ENCODE data around the gene IKZF3. TPM values are rescaled to one million over a fixed set of nuclear protein-coding genes. Genes with fewer than 3 reads are reported as not detected.

IKZF3 gene
- total and polyA plus RNA-seq, 8 donors = 0.56 to 5.4 (median 1.1) TPM; not detected in 1

DNA sequence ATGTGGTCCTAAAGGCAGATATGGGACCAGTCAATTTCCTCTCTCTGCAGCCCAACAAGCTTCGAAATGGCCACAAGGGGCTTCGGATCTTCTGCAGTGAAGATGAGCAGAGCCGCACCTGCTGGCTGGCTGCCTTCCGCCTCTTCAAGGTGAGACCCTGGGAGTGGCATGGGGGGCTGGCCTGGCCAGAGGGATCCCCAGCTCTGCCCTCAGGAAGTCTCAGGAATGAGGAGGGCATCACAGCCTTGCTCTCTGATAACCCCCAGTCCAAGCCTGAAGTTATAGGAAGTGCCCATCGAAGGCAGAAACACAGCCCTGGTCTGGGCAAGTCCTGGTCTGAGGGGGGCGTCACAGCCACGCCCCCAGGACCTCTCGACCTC, 119.3 kb downstream of the IKZF3 start:
- H3K4me3 ChIP-seq = no peak overlapping the region
- peaks cover 0 to 46% (median 17%) of the 10 kb centered on the region in 3 donors for H3K27me3 ChIP-seq
- intact Hi-C loops (cut with DNase I; ENCODE audit: low total_unique reads) = no loop called here
- WGBS, 5 donors = 81 to 92% (median 83%) methylated on average over 5 to 8 of the region's 8 CpGs
- H3K4me1 ChIP-seq = peaks cover 13 to 31% (median 18%) of the 10 kb centered on the region in 4 donors
- TF ChIP-seq EP300 (IDR thresholded peaks at IDR 0.05) (no peak), POLR2A (IDR thresholded peaks at IDR 0.05) (no peak), POLR2AphosphoS5 (IDR thresholded peaks at IDR 0.05) (no peak)
- TF ChIP-seq, protein P1, sequence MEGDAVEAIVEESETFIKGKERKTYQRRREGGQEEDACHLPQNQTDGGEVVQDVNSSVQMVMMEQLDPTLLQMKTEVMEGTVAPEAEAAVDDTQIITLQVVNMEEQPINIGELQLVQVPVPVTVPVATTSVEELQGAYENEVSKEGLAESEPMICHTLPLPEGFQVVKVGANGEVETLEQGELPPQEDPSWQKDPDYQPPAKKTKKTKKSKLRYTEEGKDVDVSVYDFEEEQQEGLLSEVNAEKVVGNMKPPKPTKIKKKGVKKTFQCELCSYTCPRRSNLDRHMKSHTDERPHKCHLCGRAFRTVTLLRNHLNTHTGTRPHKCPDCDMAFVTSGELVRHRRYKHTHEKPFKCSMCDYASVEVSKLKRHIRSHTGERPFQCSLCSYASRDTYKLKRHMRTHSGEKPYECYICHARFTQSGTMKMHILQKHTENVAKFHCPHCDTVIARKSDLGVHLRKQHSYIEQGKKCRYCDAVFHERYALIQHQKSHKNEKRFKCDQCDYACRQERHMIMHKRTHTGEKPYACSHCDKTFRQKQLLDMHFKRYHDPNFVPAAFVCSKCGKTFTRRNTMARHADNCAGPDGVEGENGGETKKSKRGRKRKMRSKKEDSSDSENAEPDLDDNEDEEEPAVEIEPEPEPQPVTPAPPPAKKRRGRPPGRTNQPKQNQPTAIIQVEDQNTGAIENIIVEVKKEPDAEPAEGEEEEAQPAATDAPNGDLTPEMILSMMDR (IDR thresholded peaks at IDR 0.05) = no peak
- H3K36me3 ChIP-seq = peaks cover 17 to 55% (median 53%) of the 10 kb centered on the region in 4 donors
- DNase-seq = no peak
- H3K9me3 ChIP-seq = no peaks in the 10 kb centered on the region
- H3K27ac ChIP-seq = no peak overlapping the region

DNA sequence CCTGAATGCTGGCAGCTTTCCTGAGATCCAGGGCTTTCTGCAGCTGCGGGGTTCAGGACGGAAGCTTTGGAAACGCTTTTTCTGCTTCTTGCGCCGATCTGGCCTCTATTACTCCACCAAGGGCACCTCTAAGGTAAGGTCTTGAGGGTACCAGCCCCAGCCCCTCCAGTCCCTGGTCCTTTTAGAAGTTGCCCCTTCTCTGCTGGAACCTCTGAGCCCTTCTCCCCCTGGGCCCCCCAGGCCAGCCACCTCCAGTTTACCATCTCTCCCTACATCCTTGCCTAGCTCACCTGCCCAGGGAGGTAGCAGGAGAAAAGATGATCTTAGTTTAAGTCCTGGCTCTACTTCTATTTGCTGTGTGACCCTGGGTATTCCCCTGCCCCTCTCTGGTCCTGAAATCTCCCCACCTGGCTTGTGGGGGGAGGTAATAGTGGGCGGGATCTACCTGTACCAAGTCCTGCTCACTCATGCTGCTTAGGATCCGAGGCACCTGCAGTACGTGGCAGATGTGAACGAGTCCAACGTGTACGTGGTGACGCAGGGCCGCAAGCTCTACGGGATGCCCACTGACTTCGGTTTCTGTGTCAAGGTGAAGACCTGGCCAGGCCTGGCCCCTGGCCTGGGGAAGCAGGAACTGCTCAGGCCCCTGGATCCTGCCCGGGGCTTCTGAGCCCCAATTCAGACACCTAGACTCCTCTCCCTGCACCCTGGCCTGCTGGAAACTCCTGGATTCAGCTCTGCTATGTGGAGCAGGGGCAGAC, 119.9 kb downstream of the IKZF3 start:
- 84 to 94% (median 89%) methylated on average over 15 to 16 of the region's 16 CpGs for WGBS, 5 donors
- no peak overlapping the region for H3K27ac ChIP-seq

DNA sequence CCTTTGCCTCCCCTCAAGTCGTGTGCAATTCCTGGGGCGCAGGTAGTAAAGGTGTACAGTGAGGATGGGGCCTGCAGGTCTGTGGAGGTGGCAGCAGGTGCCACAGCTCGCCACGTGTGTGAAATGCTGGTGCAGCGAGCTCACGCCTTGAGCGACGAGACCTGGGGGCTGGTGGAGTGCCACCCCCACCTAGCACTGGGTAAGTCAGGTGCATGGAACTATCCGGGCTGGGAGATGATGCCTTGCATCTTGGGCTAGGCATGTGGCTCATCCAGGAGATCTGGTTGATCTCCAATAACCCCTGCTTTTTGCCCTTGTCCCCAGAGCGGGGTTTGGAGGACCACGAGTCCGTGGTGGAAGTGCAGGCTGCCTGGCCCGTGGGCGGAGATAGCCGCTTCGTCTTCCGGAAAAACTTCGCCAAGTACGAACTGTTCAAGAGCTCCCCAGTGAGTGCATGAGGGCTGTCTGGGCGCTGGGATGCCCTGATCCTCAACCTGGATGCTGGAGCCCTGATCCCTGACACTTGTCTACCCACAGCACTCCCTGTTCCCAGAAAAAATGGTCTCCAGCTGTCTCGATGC, 121.2 kb downstream of the IKZF3 start:
- DNase-seq = no peak
- intact Hi-C loops (cut with DNase I; ENCODE audit: low total_unique reads) = no loop called here
- H3K4me1 ChIP-seq = peaks cover 25 to 49% (median 36%) of the 10 kb centered on the region in 4 donors
- H3K27me3 ChIP-seq = peaks cover 0 to 65% (median 36%) of the 10 kb centered on the region in 3 donors
- H3K27ac ChIP-seq = no peak overlapping the region
- WGBS, 5 donors = 83 to 87% (median 85%) methylated on average over 19 to 21 of the region's 21 CpGs
- no peak overlapping the region for H3K4me3 ChIP-seq
- peaks cover 17 to 55% (median 53%) of the 10 kb centered on the region in 4 donors for H3K36me3 ChIP-seq
- H3K9me3 ChIP-seq = no peaks in the 10 kb centered on the region
- TF ChIP-seq EP300 (IDR thresholded peaks at IDR 0.05) (no peak), POLR2A (IDR thresholded peaks at IDR 0.05) (no peak), POLR2AphosphoS5 (IDR thresholded peaks at IDR 0.05) (no peak)
- TF ChIP-seq, protein P1 (IDR thresholded peaks at IDR 0.05) = no peak

More for the DNA sequence above, 119.9 kb downstream of the IKZF3 start:
- Histone ChIP-seq H3K36me3 (peaks cover 17 to 55% (median 53%) of the 10 kb centered on the region in 4 donors), H3K27me3 (peaks cover 0 to 52% (median 23%) of the 10 kb centered on the region in 3 donors), H3K4me3 (no peak overlapping the region), H3K9me3 (no peaks in the 10 kb centered on the region), H3K4me1 (peaks cover 16 to 36% (median 23%) of the 10 kb centered on the region in 4 donors)
- TF ChIP-seq, protein P1 (IDR thresholded peaks at IDR 0.05) = no peak
- TF ChIP-seq POLR2AphosphoS5 (IDR thresholded peaks at IDR 0.05) (no peak), EP300 (IDR thresholded peaks at IDR 0.05) (no peak), POLR2A (IDR thresholded peaks at IDR 0.05) (no peak)
- DNase-seq = no peak
- intact Hi-C loops (cut with DNase I; ENCODE audit: low total_unique reads) = no loop called here

DNA sequence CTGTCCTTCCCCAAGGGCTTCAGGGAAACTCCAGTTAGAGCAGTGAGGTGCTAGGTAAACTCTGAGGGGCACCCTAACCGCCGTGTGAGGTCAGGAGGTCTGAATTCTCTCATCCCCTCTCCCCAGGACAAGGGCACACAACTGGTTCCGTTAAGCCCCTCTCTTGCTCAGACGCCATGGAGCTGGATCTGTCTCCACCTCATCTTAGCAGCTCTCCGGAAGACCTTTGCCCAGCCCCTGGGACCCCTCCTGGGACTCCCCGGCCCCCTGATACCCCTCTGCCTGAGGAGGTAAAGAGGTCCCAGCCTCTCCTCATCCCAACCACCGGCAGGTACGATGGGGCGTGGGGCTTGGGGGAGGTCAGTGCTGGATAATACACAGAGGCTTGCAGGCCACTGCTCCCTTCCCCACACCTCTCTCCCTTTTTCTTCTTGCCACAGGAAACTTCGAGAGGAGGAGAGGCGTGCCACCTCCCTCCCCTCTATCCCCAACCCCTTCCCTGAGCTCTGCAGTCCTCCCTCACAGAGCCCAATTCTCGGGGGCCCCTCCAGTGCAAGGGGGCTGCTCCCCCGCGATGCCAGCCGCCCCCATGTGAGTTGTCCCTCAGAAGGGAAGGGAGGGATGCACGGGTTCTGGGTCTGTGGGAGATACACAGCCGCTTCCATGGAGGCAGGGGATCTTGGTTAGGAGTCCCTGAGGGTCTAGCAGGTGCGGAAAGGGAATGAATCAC, 121.8 kb downstream of the IKZF3 start:
- peaks cover 17 to 50% (median 48%) of the 10 kb centered on the region in 4 donors for H3K36me3 ChIP-seq
- no peak overlapping the region for H3K27ac ChIP-seq
- WGBS, 5 donors = 70 to 86% (median 82%) methylated on average over 14 to 18 of the region's 18 CpGs
- TF ChIP-seq POLR2A (IDR thresholded peaks at IDR 0.05) = no peak
- no peak for TF ChIP-seq EP300 (IDR thresholded peaks at IDR 0.05)
- TF ChIP-seq, protein P1 (IDR thresholded peaks at IDR 0.05) = no peak
- TF ChIP-seq POLR2AphosphoS5 (IDR thresholded peaks at IDR 0.05) = no peak
- intact Hi-C loops (cut with DNase I; ENCODE audit: low total_unique reads) = no loop called here
- H3K9me3 ChIP-seq = no peaks in the 10 kb centered on the region
- peaks cover 25 to 56% (median 42%) of the 10 kb centered on the region in 4 donors for H3K4me1 ChIP-seq
- H3K27me3 ChIP-seq = peaks cover 0 to 71% (median 43%) of the 10 kb centered on the region in 3 donors
- DNase-seq = no peak
- H3K4me3 ChIP-seq = no peak overlapping the region

Data from stomach (tissue), 9 donors.